Upper lobe of left lung (tissue), 4 donors: ENCODE results near the gene SNTA1.

ENCODE experiments used
- EP300 ChIP-seq, 4 donors: sonication (generic); formaldehyde crosslinking; IDR thresholded peaks; one replicate each; pipeline ENCODE4 v1.5.1; 2017; ENCODE audit warnings: antibody characterized with exemption in 4 of 4, control low read depth in 2 of 4
- POLR2A ChIP-seq, 4 donors: fragments of 450-650 bp; IDR thresholded peaks; one replicate each; pipeline ENCODE4 v1.5.1; 2016 to 2017; ENCODE audit warnings: antibody characterized with exemption in 4 of 4, mild to moderate bottlenecking in 2 of 4
- POLR2AphosphoS5 ChIP-seq, 2 donors: sonication (generic); formaldehyde crosslinking; IDR thresholded peaks; one replicate each; pipeline ENCODE4 v1.5.1; 2017; ENCODE audit warnings: antibody characterized with exemption in 2 of 2
- TF ChIP-seq, protein P1 (sequence below), 6 experiments: fragments of 450-650 bp in 4 of 6; fragments of 200-600 bp in 2 of 6; sonication (generic) in 2 of 6; IDR thresholded peaks; one replicate each; pipeline ENCODE4 v1.5.1; 2016 to 2019; ENCODE audit warnings: antibody characterized with exemption in 6 of 6

DNA sequence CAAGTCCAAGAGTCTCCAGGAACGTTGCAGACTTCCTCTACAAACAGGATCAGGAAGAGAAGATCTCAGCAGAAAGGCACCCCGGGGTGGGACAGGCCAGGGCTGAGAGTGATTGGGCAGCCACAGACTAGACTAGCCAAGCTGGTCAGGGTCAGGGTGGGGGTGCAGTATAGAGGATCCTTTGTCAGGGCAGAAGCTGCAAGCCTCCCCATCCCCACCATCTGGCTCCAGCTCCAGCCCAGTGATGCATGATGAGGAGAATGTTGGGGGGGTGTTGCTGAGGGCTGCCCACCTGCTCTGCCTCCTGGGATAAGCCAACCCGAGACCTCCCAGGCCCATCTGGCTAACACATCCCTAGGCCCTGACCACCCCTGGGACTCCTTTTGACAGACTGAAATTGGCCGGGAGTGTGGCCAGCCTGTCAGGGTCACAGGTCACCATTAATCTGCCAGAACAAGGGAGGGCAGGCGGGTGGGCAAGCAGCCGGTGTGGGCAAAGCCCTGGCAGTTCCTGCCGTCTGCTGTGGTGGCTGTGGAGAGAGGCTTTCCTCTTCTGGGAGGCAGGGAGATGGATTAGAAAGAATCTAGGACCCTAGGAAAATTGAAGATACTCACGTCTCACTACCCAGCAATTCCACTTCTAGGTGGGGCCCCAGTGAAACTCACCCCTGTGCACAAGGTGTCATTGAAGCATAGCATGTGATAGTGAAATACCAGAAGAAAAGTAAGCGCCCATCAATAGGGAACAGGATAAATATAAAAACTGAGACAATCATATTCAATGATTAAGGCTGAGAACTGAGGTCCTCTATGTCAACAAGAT is 22.1 kb upstream of the SNTA1 start:
- TF ChIP-seq, protein P1, sequence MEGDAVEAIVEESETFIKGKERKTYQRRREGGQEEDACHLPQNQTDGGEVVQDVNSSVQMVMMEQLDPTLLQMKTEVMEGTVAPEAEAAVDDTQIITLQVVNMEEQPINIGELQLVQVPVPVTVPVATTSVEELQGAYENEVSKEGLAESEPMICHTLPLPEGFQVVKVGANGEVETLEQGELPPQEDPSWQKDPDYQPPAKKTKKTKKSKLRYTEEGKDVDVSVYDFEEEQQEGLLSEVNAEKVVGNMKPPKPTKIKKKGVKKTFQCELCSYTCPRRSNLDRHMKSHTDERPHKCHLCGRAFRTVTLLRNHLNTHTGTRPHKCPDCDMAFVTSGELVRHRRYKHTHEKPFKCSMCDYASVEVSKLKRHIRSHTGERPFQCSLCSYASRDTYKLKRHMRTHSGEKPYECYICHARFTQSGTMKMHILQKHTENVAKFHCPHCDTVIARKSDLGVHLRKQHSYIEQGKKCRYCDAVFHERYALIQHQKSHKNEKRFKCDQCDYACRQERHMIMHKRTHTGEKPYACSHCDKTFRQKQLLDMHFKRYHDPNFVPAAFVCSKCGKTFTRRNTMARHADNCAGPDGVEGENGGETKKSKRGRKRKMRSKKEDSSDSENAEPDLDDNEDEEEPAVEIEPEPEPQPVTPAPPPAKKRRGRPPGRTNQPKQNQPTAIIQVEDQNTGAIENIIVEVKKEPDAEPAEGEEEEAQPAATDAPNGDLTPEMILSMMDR (IDR thresholded peaks at IDR 0.05): no peak
- TF ChIP-seq POLR2AphosphoS5 (IDR thresholded peaks at IDR 0.05) (no peak), POLR2A (IDR thresholded peaks at IDR 0.05) (no peak), EP300 (IDR thresholded peaks at IDR 0.05) (no peak)
